CD14-positive monocyte (primary cell): Measurements from ENCODE around the gene NRXN3. TPM values are rescaled to one million over a fixed set of nuclear protein-coding genes. Genes with fewer than 3 reads are reported as not detected.

Source experiments
- DNase-seq, 3 donors: peaks; one replicate each; pipeline ENCODE4 v3.0.0-alpha.2; 2011 to 2022
- H2AFZ ChIP-seq: 2 replicates; pipeline ENCODE4 v1.6.0; 2012; ENCODE audit warnings: mild to moderate bottlenecking, low read depth, low read length, inconsistent platforms; ENCODE audit not compliant: insufficient read depth, poor library complexity, severe bottlenecking
- H3K27ac ChIP-seq, 2 donors: 1 replicate in 1 of 2; 2 replicates in 1 of 2; pipeline ENCODE4 v1.5.1; 2012 to 2013; ENCODE audit warnings: low read length in 2 of 2, control low read depth in 1 of 2, inconsistent platforms in 1 of 2, low read depth in 1 of 2, mild to moderate bottlenecking in 1 of 2
- H3K27me3 ChIP-seq, 2 donors: one replicate each; pipeline versions ENCODE4 v1.6.0 to v1.6.1; 2011 to 2013; ENCODE audit warnings: low read length in 2 of 2; ENCODE audit not compliant: control insufficient read depth in 2 of 2, insufficient read depth in 2 of 2
- H3K36me3 ChIP-seq, 2 donors: replicated peaks in 1 of 2; 1 replicate in 1 of 2; 2 replicates in 1 of 2; pipeline versions ENCODE4 v1.5.1 to v1.6.1; 2012 to 2013; ENCODE audit warnings: low read length in 2 of 2, control low read depth in 1 of 2, inconsistent platforms in 1 of 2, mild to moderate bottlenecking in 1 of 2; ENCODE audit not compliant: insufficient read depth in 2 of 2, control insufficient read depth in 1 of 2
- H3K4me1 ChIP-seq, 2 donors: 1 replicate in 1 of 2; 2 replicates in 1 of 2; pipeline versions ENCODE4 v1.5.1 to v1.6.1; 2012 to 2013; ENCODE audit warnings: low read length in 2 of 2, control low read depth in 1 of 2, inconsistent platforms in 1 of 2, mild to moderate bottlenecking in 1 of 2, moderate library complexity in 1 of 2; ENCODE audit not compliant: insufficient read depth in 2 of 2, control insufficient read depth in 1 of 2
- H3K4me2 ChIP-seq: replicated peaks from 2 replicates; pipeline ENCODE3; 2012; ENCODE audit warnings: low read length, moderate library complexity, mild to moderate bottlenecking; ENCODE audit not compliant: poor library complexity, severe bottlenecking; ENCODE audit errors: extremely low read depth
- H3K4me3 ChIP-seq, 3 experiments: fragments of 200-600 bp in 1 of 3; sonication (generic) in 1 of 3; replicated peaks in 1 of 3; 1 replicate in 2 of 3; 2 replicates in 1 of 3; pipeline ENCODE4 v1.5.1; 2011 to 2013; ENCODE audit warnings: low read length in 3 of 3, mild to moderate bottlenecking in 3 of 3, control low read depth in 2 of 3, low read depth in 2 of 3, inconsistent platforms in 1 of 3, moderate library complexity in 1 of 3
- H3K79me2 ChIP-seq: 2 replicates; pipeline ENCODE4 v1.6.0; 2012; ENCODE audit warnings: mild to moderate bottlenecking, control low read depth, inconsistent platforms, low read length, moderate library complexity; ENCODE audit not compliant: insufficient read depth
- H3K9ac ChIP-seq: 2 replicates; pipeline ENCODE4 v1.6.0; 2017; ENCODE audit warnings: low read length, mild to moderate bottlenecking; ENCODE audit not compliant: insufficient read depth, poor library complexity, severe bottlenecking
- H3K9me3 ChIP-seq, 2 donors: replicated peaks in 1 of 2; 1 replicate in 1 of 2; 2 replicates in 1 of 2; pipeline versions ENCODE4 v1.5.1 to v1.6.1; 2012 to 2013; ENCODE audit warnings: low read length in 2 of 2, control low read depth in 1 of 2; ENCODE audit not compliant: control insufficient read depth in 1 of 2, insufficient read depth in 1 of 2
- H4K20me1 ChIP-seq: 2 replicates; pipeline ENCODE4 v1.6.0; 2012; ENCODE audit warnings: mild to moderate bottlenecking, low read length, control low read depth, moderate library complexity; ENCODE audit not compliant: insufficient read depth
- H3K27ac Mint-ChIP-seq, 7 donors: one replicate each; pipeline ENCODE4 v1.8.0; 2020; ENCODE audit warnings: mild to moderate bottlenecking in 7 of 7, mixed read lengths in 7 of 7, moderate library complexity in 6 of 7, inconsistent platforms in 2 of 7
- H3K27me3 Mint-ChIP-seq, 3 donors: one replicate each; pipeline ENCODE4 v1.8.0; 2021 to 2022; ENCODE audit warnings: low read depth in 3 of 3, mild to moderate bottlenecking in 3 of 3, mixed read lengths in 3 of 3, moderate library complexity in 3 of 3, inconsistent platforms in 1 of 3
- H3K36me3 Mint-ChIP-seq, 2 donors: one replicate each; pipeline ENCODE4 v1.8.0; 2020; ENCODE audit warnings: mixed read lengths in 2 of 2, inconsistent platforms in 1 of 2, mild to moderate bottlenecking in 1 of 2
- H3K4me1 Mint-ChIP-seq: one replicate; pipeline ENCODE4 v1.8.0; 2020; ENCODE audit warnings: mild to moderate bottlenecking, mixed read lengths
- H3K4me3 Mint-ChIP-seq, 2 donors: one replicate each; pipeline ENCODE4 v1.8.0; 2020; ENCODE audit warnings: mild to moderate bottlenecking in 2 of 2, mixed read lengths in 2 of 2, moderate library complexity in 1 of 2
- H3K9me3 Mint-ChIP-seq, 7 donors: one replicate each; pipeline ENCODE4 v1.8.0; 2020 to 2022; ENCODE audit warnings: mixed read lengths in 7 of 7, mild to moderate bottlenecking in 6 of 7, moderate library complexity in 6 of 7, inconsistent platforms in 2 of 7
- CTCF ChIP-seq: fragments of 200-600 bp; IDR thresholded peaks from one replicate; pipeline ENCODE4 v1.8.0; 2022; ENCODE audit warnings: antibody characterized with exemption, mild to moderate bottlenecking
- WGBS: methylation state at CpG from one replicate; pipeline ENCODE4 v1.1.5; 2013; ENCODE audit warnings: missing lambda C conversion rate; ENCODE audit not compliant: insufficient coverage; 5-methylcytosine and 5-hydroxymethylcytosine counted together
- intact Hi-C, 2 donors: fragments of 100-400 bp; cut with micrococcal nuclease; formaldehyde crosslinking; loops; one replicate each; pipeline versions ENCODE4 v1.15.0 to v1.15.1; 2023
- polyA plus RNA-seq, 3 donors: library from polyadenylated mRNA; depleted of rRNA in 1 of 3; unstranded in 2 of 3; stranded (reverse) in 1 of 3; fragments of 300-500 nt in 2 of 3; fragments of >200 nt in 1 of 3; fragmentation: Illumina TruSeq in 2 of 3; gene quantifications; 1 replicate in 2 of 3; 2 replicates in 1 of 3; pipeline ENCODE4 v1.2.3, GENCODE V29; 2012 to 2021

The NRXN3 gene
- polyA plus RNA-seq, 3 donors, result not detected

- Histone ChIP-seq H3K9ac (no peak overlapping the region), H3K9me3 (no peaks in the 10 kb centered on the region), H3K4me3 (no peak overlapping the region), H3K27me3 (no peaks in the 10 kb centered on the region), H3K79me2 (no peaks in the 10 kb centered on the region), H3K27ac (no peak overlapping the region), H3K4me2 (no peak overlapping the region), H2AFZ (no peak overlapping the region), H3K4me1 (no peaks in the 10 kb centered on the region), H4K20me1 (no peaks in the 10 kb centered on the region), H3K36me3 (no peaks in the 10 kb centered on the region)
- Mint-ChIP-seq H3K4me3 (no peak overlapping the region), H3K36me3 (no peaks in the 10 kb centered on the region), H3K27ac (peak overlapping the region in 1 of 7 donors; percentile 40), H3K4me1 (no peaks in the 10 kb centered on the region), H3K27me3 (peaks cover 0 to 3% (median 0%) of the 10 kb centered on the region in 3 donors), H3K9me3 (peaks cover 0 to 3% (median 0%) of the 10 kb centered on the region in 7 donors)
- 89% methylated on average over 2 of the region's 4 CpGs for WGBS
- DNase-seq, result no peak
- no peak for TF ChIP-seq CTCF
- intact Hi-C loops, result no loop called here
These were observed 995.4 kb downstream of the NRXN3 start for GRCh38 chr14:79165471-79166090.

- Mint-ChIP-seq H3K27me3 (peaks cover 0 to 3% (median 0%) of the 10 kb centered on the region in 3 donors), H3K36me3 (no peaks in the 10 kb centered on the region), H3K27ac (no peak overlapping the region), H3K4me3 (no peak overlapping the region), H3K4me1 (no peaks in the 10 kb centered on the region), H3K9me3 (peaks cover 0 to 3% (median 0%) of the 10 kb centered on the region in 7 donors)
- Histone ChIP-seq H3K36me3 (no peaks in the 10 kb centered on the region), H3K4me2 (no peak overlapping the region), H3K4me3 (no peak overlapping the region), H3K4me1 (no peaks in the 10 kb centered on the region), H2AFZ (no peak overlapping the region), H3K27me3 (no peaks in the 10 kb centered on the region), H4K20me1 (no peaks in the 10 kb centered on the region), H3K27ac (no peak overlapping the region), H3K9ac (no peak overlapping the region), H3K79me2 (no peaks in the 10 kb centered on the region), H3K9me3 (no peaks in the 10 kb centered on the region)
- DNase-seq, result no peak
- WGBS, result no CpG with 5 or more reads among the region's 2 CpGs
- intact Hi-C loops, result no loop called here
- TF ChIP-seq CTCF, result no peak
These were observed 996.0 kb downstream of the NRXN3 start for GRCh38 chr14:79166171-79166570.
